GM18498 (cell line): Measurements from ENCODE around the gene NAPA.

Source experiments
- ATAC-seq: cut with Tn5 transposase; IDR thresholded peaks from one replicate; pipeline ENCODE4 v1.9.1; 2021; ENCODE audit warnings: mild to moderate bottlenecking, moderate library complexity; ENCODE audit not compliant: unreplicated experiment

NAPA gene

DNA sequence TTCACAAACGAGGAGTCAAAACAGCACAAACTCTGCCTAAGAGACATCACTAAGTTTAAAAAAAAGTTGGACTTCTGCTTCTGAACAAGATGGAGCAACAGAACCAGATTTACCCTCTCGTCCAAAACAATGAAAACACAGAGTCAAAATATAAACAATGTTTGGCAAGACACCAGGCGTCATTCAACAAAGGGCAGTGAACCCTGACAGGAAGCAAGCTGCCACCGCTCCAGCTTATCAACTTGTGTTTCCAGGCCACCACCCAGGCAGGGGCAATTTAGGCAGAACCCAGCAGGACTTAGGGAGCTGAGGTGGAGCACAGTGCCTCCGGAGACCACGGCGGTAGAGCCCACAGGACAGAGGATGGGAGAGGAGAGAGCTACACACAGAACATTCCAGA lies 8.6 kb upstream of the NAPA start:
- no peak for ATAC-seq

DNA sequence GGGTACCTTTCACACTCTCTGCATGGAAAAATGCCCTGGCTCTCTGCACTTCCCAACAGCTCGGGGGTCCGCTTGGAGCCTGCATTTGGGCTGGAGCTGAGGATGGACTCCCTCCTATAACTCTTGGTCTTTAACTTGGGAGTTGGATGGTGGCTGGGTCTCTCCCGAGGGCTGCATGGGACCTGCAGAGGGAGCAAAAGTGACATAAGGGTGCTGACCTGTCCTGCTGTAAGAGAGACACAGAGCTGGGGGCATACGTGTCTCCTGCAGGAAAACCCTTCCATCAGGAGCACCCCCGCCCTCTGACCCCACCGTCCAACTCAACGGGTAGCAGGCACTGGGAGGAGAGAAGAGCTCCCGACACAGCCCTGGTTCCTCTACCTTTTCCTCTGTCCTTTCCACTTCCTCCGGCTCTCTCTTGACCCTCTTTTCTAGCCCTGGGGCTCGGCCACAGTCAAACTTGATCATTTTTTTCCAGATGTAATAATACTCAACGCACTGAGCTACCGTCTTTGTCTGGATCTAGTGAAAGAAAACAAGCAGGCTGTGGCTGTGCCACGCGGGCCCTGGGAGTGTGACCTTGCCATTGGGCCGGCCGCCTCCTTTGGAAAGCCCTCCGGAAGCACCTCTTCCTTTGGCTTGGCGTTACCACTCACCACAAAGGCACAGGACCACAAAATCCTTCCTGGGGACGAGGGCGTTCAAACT lies 6.8 kb upstream of the NAPA start:
- ATAC-seq, result no peak

DNA sequence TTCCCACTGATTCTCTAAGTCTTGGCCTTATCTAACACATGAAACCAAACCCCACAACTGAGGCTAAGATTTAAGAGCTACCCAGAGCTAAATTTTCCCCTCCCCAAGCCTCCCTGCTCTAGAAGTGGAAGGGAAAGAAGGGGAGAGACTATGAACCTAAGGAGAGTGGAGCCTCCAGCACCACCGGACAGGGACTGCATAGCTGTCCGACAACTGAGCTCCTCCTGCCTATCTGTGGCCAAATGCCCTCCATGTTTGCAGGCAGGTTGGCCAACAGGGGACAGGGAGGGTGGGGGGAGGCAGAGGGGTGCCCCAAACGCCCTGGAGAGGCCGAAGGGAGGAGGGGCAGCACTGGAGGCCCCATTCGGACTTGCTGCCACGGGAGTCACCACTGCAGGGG lies 6.0 kb upstream of the NAPA start:
- no peak for ATAC-seq

DNA sequence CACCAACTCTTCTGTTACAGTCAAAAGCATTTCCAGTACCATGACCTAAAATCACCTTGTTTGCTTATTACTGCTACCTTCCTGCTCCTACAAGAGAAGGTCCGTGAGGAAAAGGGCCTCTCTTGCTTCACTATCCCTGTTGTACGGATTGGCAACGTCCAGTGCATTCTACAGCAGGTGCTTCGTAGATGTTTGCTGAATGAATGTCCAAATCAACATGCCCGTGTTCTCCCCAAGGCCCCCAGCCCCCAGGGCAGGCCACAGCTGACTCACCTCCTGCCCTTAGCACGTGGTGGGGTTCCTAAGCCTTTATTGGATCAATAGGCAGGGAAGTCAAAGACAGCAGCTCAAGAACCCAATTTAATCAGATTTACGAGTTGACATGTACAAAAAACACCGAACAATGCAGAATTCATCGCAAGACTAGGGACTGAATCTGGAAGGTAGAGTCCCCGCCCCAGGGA lies 5.5 kb upstream of the NAPA start:
- ATAC-seq, result no peak

DNA sequence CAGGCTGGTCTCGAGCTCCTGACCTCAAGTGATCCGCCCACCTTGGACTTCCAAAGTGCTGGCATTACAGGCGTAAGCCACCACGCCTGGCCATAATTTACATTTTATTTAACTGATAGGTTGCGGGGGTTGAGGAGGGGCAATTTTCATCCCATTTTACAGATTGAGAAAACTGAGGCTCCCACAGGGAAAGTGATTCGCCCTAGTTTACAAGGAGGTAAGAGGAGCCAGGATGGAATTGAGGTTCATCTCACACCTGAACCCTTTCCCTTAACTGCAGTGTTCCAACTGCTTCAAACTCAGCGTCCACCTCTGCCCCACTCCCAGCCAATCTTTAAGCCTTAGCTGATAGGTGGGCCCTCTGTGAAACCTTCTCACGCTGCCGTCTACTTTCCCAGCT lies 4.0 kb upstream of the NAPA start:
- ATAC-seq, result no peak

DNA sequence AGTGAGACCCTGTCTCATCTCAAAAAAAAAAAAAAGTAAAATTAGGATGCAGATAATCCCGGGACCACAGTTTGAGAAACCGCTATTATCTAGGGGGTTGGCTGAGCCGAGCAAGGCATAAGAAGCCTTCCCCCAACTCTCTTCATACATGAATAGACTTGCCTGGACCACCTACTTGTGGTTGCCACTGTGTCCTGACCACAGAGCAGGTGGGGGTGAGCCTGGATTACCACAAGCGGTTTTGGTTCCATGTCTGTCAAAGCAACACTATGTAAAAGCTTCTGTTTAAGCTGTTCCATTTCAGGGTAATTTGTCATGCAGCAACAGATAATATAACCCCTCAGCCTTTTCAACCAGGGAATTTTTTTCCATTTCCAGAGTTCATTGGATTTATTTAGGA lies 3.3 kb upstream of the NAPA start:
- ATAC-seq, result peak; percentile 24

DNA sequence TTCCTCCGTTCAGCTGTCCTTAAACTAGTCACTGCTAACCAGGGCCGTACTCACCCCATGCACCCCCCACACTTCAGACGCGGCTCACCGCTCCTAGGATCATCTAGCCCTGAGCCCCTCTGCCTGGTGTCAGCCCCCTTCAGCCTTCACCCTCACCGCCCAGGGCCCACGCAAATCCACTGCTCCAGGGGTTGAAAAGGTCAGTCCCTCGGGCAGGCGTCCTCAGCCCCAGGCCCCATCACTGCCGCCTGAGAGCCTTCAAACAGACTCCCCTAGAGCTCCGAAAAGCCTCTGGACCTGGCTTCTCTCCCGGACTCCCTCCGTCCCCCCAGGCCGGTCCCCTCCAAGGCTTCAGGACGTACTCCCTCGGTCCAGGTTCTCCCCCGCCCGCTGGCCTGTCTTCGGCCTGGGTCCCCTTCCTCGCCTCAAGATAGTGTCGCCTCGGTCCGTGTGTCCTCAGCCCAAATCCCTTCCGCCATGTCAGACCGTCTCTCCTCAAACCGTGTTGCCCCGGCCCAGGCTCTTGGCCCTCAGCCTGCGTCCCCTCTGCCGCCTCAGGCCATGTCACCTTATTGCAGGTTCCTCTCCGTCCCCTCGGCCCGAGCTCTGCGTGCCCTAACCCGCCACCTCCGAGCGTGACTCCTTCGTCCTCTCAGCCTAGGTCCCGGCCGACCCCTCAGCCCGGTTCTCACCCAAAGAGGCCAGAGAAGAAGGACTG lies 553 bp downstream of the NAPA start:
- peak; percentile 7 for ATAC-seq

DNA sequence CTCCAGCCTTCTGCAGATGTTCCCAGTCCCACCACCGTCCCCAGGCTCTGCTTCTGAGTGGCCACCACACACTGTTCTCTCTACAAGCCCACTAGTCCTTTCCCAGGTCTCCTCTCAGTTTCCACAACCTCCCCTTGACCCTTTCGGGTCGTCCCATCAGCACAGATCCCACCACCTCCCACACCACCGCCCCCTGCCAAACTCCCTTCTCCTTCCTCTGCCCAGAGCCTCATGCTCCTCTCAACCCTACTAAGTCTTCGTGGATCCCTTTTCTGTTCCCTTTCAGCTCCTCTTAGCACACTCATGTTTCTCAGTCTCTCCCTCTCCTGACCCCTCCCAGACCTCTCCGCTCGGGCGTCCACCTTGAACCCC lies 1.9 kb downstream of the NAPA start:
- no peak for ATAC-seq

DNA sequence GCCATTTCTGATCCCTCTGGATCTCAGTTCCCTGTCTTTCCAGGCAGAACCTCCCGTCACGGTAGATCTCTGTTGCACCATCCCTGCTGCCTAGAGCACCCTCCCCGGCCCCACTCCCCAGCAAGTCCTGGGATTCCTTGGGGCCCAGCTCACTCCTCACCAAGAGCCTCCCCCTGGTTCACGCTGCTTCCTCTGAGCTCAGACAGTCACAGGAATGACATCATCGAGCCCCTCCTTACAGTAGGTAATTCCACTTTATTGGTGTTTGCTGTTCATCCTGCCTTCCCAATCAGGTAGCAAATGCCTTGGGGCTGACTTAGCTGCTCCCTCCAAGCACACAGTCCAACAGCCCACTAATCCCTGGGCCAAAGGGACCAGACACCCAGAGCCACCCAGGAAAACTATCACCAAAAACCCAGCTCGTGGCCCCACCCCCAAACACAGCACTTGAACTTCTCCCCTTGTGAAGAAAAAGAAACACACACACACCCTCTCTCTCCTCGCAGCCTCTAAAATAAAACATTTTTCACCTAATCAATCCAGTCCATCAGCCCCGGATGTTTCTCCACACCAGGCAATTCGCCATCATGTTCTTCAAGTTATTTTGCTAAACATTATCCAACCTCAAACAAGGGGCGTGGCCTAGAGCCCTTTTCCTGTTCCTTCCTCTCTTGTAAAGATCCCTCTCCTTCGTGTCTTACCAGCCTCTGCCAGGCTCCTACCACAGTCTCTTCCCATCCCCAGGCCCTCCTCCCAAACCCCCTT lies 2.5 kb downstream of the NAPA start:
- no peak for ATAC-seq

DNA sequence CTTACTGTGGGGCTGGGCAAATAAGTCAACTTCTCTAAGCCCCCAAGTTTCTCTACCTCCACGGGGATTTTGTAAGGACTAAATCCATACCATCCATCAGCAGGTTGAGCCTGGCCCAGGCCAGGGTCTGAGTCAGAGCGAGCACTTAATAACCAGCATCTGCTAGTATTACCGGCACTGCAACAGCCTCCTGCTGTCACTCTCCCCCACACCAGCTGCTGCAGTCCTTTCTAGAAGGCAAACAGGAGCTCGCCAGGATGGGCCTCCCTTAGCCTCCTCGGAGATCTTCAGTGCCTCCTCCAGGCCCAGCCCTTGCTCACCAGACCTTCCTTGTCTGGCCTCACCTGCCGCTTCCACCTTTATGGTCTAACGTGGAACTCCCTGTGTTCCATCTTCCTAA lies 3.2 kb downstream of the NAPA start:
- no peak for ATAC-seq

DNA sequence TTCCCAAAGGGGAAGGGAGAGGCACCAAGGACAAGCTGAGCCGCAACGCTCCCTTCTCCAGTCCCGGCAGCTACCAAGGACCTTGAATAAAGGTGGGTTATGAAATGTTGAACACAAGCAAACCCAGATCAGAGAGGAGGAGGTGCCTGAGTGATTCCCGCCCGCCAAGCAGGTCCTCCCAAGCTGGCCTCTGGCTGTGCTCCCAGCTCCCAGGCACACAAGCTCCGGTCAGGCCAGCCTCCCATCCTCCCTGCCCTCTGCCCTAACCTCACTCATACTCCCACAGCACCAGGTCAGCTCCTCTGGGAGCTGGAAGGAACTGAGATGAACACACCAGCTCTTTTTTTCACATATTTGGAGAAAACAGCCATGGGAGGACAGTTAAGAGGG lies 3.7 kb downstream of the NAPA start:
- ATAC-seq, result no peak

DNA sequence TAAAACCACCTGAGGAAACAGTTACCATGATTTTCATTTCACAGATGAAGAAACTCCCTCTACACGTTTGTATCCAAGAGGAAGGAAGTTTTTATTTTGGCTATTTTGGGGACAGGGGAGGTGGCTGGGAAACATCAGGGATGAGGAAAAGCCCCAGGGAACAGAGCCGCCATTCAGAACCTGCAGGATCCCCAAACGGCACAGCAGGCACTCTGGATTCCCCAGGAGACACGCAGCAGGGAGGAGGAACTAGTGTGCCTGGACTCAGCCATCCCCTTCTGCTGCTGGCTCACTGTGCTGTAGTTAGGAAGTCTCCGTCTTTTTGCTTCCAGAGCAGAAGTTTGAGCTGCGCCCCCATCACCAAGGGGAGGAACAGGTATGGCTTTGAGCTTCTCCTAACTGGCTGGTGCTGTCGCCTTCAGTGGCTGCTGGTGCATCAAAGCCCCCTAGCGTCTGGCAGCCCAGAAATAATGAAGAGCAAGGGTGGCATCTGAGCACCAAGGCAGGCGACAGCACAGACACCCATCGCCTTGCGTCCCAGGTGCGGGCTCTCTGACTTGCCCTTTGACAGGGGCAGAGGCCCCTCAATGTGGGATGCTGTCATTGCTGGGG lies 4.2 kb downstream of the NAPA start:
- ATAC-seq, result no peak

DNA sequence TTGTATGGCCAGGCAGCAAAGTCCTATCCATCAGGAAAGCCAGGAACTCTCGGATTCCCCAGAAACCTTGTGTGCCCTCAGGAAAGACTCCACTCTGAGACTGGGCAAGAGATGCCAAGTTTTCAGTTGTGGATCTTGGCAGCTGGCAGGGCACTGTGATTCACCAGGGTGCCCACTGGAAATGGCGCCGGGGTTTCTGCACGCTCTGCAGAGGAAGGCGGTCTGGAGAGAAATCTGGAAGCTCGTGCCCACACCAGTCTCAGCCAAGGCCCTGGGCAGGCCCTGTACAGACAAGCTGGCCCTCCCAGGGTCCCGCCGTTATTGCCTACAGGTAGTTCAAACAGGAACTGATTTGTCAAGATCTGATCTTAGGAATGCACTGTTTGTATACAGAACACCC lies 4.9 kb downstream of the NAPA start:
- ATAC-seq, result no peak

DNA sequence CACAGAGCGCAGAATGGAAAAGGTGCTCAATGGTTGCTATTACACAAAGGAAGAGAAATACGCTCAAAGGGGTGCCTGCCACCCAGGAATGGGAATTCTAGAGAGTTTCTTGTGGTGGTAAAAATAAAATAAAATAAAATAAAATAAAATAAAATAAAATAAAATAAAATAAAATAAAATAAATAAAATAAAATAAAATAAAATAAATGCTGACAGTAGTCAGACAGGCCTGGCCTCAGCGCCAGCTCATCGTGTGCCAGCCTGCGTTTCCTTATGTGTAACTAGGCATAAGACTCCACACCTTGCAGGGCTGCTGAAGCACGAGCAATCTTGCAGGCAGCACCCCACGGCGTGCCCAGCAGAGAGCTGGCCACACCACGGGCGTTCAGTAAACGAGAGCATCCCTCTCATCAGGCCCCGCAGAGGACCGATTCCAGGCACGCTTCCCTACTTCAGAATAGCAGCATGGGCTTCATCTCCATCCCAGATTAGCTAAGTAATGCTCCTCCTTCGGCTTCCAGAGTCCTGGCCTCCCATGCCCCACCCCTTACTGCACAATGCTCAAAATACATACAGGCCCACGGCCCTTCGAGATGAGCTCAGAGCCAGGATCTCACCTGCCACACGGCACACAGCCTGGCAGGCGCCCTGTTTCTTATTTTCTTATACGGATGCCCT lies 5.6 kb downstream of the NAPA start:
- ATAC-seq, result no peak

DNA sequence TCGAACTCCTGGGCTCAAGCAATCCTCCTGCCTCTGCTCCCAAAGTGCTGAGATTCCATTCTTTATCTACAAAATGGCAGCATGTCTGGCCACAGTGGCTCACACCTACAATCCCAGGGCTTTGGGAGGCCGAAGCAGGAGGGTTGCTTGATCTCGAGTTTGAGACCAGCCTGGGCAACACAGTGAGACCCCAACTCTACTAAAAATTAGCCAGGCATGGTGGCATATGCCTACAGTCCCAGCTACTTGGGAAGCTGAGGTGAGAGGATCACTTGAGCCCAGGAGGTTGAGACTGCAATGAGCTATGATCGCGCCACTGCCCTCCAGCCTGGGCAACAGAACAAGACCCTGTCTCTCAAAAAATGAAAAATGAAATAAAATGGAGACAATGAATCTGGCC lies 6.1 kb downstream of the NAPA start:
- no peak for ATAC-seq

DNA sequence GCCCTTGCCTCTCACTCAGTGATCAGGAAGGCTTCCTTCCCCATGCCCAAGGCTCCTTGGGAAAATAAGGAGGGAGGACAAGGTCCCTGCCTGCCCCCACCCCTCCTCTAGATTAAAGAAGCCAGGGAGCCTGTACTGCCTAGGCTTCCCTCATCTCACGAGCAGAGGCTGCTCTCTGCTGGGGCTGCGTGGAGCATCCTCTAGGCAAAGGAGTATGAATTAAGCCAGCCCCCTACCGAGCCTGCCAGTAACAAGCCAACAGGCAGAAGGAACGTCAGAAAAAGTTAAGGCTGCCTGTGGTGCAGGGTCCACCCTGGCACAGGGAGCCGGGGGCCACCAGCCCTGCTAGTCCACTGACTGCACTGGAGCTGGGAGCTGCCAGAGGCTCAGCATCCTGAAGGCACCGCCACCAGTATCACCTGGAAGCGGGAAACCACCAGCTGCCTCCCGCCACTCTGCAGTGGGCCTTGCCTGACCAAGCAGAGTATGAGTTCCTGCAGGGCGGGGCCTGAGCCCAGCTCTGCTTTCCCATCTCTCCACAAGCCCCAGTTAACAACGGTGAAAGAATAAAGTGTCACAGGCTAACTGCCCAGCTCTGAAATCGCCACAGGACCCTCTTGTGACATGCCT lies 6.8 kb downstream of the NAPA start:
- no peak for ATAC-seq

DNA sequence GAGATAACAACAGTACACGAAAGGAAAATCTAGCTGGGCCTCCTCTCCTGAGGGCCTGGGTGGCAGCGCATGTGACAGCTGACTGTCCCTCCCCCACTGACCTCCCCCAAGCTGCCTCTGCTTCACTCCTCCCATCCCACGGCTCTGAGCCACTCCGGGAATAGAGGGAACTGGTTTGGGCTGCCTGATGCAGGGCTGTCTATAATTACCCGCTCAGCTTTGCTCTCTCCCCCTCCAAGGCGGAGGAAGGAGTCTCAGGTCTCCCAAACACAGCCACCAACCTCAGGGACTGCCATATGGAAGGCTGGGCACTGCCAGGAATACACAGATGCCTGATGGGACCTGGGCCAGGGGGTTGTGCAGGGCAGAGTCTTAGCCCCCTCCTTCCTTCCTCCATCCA lies 7.9 kb downstream of the NAPA start:
- ATAC-seq, result no peak

DNA sequence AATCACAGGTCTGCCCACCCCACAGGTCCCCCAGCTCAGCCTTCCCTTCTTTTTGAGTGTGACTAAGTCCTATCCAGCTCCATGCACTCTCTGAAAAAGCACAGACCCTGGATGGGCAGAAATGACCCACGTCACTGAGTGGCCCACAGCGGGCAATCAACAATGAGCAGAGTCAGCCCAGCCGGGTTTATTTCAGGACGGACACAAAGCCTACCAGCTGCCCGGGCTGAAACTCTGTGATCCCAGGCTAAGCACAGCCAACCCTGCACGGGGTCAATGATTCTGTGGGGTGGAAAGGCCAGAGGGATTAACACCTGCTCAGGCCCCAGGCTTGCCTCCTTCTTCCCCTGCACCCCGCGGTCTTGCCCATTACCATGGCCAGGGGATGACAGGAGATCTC lies 8.4 kb downstream of the NAPA start:
- no peak for ATAC-seq

DNA sequence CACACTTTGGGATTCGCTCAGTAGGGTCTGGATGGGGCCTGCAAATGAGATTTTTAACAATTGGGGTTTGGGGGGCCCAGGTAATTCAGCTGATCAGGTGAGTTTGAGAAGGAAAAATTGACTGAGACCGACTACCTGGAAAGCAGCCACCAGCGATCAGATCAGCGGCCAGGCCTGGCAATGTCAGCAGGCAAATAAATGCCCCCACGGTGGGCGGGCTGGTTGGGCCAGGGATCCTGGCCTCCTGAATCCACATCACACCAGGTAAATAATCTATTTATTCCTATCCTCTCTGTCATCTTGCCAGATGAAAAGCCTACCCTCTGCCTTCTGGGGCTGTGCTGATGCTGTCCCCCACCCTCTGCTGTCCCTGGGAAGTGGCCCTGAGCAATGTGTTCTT lies 9.4 kb downstream of the NAPA start:
- no peak for ATAC-seq

DNA sequence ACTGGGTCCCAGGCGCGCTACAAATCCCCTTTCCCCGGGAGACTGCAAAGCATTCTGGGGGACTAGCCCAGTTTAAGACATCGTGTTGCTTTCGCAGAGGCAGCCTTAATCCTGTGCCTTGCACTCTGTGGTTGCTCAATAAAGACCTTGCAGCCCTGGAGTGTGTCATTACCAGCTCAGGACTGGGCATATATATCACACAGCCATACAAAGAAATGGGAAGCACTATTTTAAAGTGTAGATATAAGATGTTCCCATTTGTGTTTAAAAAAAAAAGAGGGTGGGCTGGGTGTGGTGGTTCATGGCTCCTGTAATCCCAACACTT lies 11.1 kb downstream of the NAPA start:
- no peak for ATAC-seq
